ENCODE results near the gene UCP3.
A peak's percentile ranks its signal among the peaks of the same experiment; 100 is the strongest.

Gene UCP3

GRCh38 chr11:73996161-73996747 is 12.6 kb downstream of the UCP3 start:
- DNase-seq (ENCODE audit: low read depth) = no peak
- no peak overlapping the region for H3K4me3 ChIP-seq (ENCODE audit: control insufficient read depth, low read depth, low read length)
- TF ChIP-seq CTCF (IDR thresholded peaks at IDR 0.05; ENCODE audit: control insufficient read depth, insufficient read depth, low read depth, low read length, missing control alignments) = no peak

GRCh38 chr11:73995731-73996130 is 13.2 kb downstream of the UCP3 start:
- no peak overlapping the region for H3K4me3 ChIP-seq (ENCODE audit: control insufficient read depth, low read depth, low read length)
- TF ChIP-seq CTCF (IDR thresholded peaks at IDR 0.05; ENCODE audit: control insufficient read depth, insufficient read depth, low read depth, low read length, missing control alignments) = no peak
- DNase-seq (ENCODE audit: low read depth) = no peak

GRCh38 chr11:73995247-73995646 is 13.6 kb downstream of the UCP3 start:
- no peak overlapping the region for H3K4me3 ChIP-seq (ENCODE audit: control insufficient read depth, low read depth, low read length)
- no peak for DNase-seq (ENCODE audit: low read depth)
- TF ChIP-seq CTCF (IDR thresholded peaks at IDR 0.05; ENCODE audit: control insufficient read depth, insufficient read depth, low read depth, low read length, missing control alignments) = no peak

GRCh38 chr11:73991471-73992006 is 17.3 kb downstream of the UCP3 start:
- no peak for DNase-seq (ENCODE audit: low read depth)
- no peak overlapping the region for H3K4me3 ChIP-seq (ENCODE audit: control insufficient read depth, low read depth, low read length)
- TF ChIP-seq CTCF (IDR thresholded peaks at IDR 0.05; ENCODE audit: control insufficient read depth, insufficient read depth, low read depth, low read length, missing control alignments) = no peak

- no peak overlapping the region for H3K4me3 ChIP-seq (ENCODE audit: control insufficient read depth, low read depth, low read length)
- TF ChIP-seq CTCF (IDR thresholded peaks at IDR 0.05; ENCODE audit: control insufficient read depth, insufficient read depth, low read depth, low read length, missing control alignments) = no peak
- DNase-seq (ENCODE audit: low read depth) = no peak
These were observed 18.2 kb downstream of the UCP3 start for GRCh38 chr11:73990730-73991129.

GRCh38 chr11:73989156-73989555 is 19.7 kb downstream of the UCP3 start:
- peak; percentile 42 for TF ChIP-seq CTCF (IDR thresholded peaks at IDR 0.05; ENCODE audit: control insufficient read depth, insufficient read depth, low read depth, low read length, missing control alignments)
- DNase-seq (ENCODE audit: low read depth) = no peak
- H3K4me3 ChIP-seq (ENCODE audit: control insufficient read depth, low read depth, low read length) = no peak overlapping the region
